Esophagus mucosa (tissue), 1 donor: Measurements from ENCODE around the gene STAT5A. TPM values are rescaled to one million over a fixed set of nuclear protein-coding genes. Genes with fewer than 3 reads are reported as not detected.
"Not testable (repeated sequence)": the region's sequence is repeated elsewhere in the genome, so short reads cannot be mapped to it uniquely, and the experiment has no call there.

Source experiments
- ATAC-seq: fragments of 200-7000 bp; cut with Tn5 transposase; one replicate; pipeline ENCODE4 v1.9.1; 2020
- total RNA-seq: library from RNA; stranded (reverse); gene quantifications from one replicate; pipeline ENCODE4 v1.2.4, GENCODE V29; 2023
- donor health status: DM: yes; HTN: yes; CAD: no.

The STAT5A gene
- 6.9 TPM for total RNA-seq

- ATAC-seq = peak; percentile 87
Observed at GRCh38 chr17:42287977-42288802, at the start of gene STAT5A. Gene STAT5A, plus strand, starts transcription at chr17:42288498. Its CDS starts 914 bp downstream, at chr17:42289412.

DNA sequence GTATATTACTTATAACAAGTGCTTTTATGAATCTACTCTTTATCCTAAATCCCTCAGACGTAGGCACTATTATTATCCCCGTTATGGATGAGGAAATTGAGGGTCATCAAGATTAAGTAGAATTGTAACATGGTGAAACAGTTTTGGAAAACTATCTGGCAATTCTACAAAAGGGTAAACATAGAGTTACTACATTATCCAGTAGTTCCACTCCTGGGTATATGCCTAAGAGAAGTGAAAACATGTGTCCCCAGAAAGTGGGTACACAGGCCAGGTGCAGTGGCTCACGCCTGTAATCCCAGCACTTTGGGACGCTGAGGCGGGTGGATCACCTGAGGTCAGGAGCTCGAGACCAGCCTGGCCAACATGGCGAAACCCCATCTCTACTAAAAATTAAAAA lies 48.7 kb upstream of the STAT5A start:
- not testable (repeated sequence) for ATAC-seq

GRCh38 chr17:42240201-42240600 lies 48.1 kb upstream of the STAT5A start:
- ATAC-seq = no peak

GRCh38 chr17:42240863-42241262 lies 47.4 kb upstream of the STAT5A start:
- ATAC-seq = not testable (repeated sequence)

DNA sequence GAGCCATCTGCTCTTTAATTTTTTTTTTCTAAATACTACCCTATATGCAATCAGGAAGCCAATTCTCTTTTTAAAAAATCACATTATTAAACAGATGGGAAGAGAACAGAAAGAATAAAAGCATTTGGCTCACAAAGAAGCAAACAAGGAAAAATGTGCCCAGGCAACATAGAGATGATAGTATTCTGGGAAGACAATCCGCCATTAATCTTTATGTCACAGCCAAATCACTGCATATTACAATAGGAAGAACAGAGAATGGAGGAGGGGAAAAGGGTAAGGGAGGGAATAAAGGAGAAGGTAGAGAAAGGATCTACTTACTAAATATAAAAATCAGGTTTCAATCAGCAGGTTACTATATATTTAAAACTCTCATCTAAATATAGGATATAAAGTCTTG lies 46.4 kb upstream of the STAT5A start:
- ATAC-seq = no peak

DNA sequence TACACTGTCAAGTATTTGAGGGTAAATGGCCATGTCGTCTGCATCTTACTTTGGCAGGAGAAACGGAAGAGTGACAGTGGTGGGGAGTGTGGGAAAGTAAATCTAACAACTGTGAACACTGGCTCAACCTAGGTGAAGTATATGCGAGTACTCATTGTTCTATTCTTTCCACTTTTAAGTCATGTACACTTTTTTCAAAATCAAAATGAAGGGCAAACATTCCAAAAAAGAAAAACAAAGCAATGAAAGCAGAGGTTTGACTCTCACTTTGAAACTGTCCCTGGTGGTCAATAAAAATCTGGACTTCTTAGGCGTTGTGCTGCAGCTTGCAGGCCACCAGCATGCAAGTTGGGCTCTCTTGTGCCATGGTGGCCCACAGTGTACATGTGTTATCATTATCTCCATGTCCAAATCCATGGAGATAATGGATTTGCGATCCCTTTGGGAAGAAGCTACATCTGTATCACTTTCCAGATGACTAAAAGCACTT lies 44.8 kb upstream of the STAT5A start:
- ATAC-seq = no peak

DNA sequence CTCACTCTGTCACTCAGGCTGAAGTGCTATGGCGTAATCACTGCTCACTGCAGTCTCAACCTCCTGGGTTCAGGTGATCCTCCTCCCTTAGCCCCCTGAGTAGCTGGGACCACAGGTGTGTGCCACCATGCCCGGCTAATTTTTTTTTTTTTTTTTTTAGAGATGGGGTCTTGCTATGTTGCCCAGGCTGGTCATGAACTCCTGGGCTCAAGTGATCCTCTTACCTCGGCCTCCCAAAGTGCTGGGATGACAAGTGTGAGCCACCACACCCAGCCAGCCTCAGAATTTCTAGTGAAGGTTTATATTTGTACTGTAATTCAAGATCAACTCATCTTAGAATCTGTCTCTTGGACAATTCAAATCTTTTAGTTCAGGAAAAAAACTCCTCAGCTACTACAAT lies 44.2 kb upstream of the STAT5A start:
- ATAC-seq = not testable (repeated sequence)

- not testable (repeated sequence) for ATAC-seq
Observed at GRCh38 chr17:42245183-42245582, 43.1 kb upstream of the STAT5A start.

GRCh38 chr17:42246515-42246914 lies 41.8 kb upstream of the STAT5A start:
- ATAC-seq = no peak

GRCh38 chr17:42247734-42248133 lies 40.6 kb upstream of the STAT5A start:
- peak; percentile 27 for ATAC-seq

DNA sequence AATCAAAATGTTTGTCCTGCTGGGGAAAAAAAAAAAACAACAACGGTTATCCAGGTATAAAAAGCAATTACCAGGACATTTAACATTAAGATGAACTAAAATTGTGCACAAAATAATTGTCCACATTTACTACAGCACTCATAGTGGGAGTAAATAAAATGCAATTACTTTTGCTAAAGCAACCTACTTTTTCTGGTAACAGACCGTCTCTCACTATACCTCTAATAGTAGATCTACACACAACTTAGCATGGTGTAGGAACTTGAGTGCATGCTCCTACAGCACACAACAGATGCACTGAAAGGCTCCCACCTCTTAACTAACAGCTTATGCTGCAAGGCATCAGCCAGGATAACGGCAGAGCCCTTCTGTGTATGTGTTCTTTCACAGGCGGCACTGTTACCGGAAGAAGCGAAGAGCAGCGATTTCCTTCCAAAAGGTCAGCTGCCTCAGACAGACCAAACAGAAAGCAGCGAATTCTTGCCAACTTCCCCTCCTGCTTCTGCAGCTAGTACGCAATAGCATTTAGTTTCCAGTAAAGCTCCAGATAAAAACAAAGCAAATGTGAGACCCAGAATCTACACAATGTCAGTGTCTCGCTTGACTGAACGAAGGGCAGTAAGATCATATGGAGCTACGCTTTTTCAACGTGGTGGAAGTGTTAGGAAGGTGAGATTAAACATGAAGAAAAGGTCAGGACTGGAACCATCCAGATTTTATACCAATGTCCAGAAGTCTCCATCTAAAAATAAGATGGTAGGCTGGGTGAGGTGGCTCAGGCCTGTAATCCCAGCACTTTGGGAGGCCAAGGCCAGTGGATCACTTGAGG lies 39.7 kb upstream of the STAT5A start:
- ATAC-seq = peak; percentile 73

GRCh38 chr17:42249681-42250446 lies 38.4 kb upstream of the STAT5A start:
- no peak for ATAC-seq

DNA sequence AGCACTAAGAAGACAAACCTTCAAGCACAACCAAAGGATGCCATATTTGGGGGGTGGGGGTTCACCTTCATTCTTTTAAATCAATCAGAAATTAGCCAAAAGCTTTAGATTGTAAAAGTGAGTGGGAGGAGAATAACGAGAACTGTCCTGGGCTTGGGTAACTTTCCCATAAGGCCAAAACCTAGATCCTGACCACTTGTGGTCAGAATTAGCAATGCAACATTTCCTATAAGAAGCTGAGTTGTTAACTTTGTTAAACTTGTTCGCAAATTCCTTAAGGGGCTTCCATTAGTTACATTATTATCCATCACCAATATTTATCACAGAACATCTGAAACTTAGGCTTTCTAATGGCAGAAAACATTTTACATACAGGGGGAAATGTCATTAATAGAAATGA lies 37.2 kb upstream of the STAT5A start:
- ATAC-seq = no peak

DNA sequence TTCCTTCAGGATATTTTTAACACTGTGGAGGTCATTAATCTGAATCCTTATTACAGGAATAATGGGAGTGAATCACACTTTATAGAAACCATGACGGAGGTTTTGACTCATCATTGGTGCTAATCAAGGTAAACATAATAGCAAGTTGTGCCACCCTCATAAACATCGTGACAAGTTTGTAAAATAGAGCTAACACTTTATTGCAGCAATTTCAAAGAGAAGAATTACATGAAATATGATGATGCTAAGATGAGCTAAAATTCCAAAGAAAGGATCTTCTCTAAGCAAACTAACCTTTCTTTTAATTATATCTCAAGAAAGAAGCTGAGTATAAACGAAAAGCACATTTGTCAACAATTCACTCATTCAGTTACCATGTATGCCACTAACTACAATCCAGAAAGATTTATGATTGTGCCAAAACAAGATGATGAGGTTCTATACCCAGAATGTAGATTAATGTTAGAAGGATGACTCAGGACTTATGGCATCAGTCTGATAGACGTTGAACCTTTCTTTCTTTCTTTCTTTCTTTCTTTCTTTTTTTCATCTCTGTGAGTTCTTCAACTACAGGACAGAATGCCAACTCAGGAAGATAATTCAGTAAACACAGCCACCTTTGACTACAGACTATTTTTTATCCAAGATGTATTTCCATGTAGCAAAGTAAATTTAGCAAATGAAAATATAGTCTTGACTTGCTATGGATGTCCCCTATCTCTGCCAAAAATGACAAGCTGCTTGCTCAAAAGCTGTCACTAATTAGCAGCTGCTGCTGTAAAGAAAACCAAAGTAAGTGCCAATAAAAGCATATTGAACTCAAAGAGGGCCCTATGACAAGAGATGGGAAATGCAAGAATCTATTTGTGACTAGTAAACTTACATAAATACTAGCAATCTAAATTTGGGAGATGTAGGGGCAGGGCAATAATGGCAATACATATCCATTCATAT lies 35.4 kb upstream of the STAT5A start:
- peak; percentile 51 for ATAC-seq

- ATAC-seq = no peak
Observed at GRCh38 chr17:42253578-42253977, 34.7 kb upstream of the STAT5A start.

GRCh38 chr17:42255445-42255844 lies 32.9 kb upstream of the STAT5A start:
- ATAC-seq = no peak

GRCh38 chr17:42260318-42260717 lies 28.0 kb upstream of the STAT5A start:
- ATAC-seq = no peak

DNA sequence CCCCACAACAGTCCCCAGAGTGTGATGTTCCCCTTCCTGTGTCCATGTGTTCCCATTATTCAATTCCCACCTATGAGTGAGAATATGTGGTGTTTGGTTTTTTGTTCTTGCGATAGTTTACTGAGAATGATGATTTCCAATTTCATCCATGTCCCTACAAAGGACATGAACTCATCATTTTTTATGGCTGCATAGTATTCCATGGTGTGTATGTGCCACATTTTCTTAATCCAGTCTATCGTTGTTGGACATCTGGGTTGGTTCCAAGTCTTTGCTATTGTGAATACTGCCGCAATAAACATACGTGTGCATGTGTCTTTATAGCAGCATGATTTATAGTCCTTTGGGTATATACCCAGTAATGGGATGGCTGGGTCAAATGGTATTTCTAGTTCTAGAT lies 23.9 kb upstream of the STAT5A start:
- not testable (repeated sequence) for ATAC-seq

- ATAC-seq = no peak
Observed at GRCh38 chr17:42266462-42266861, 21.8 kb upstream of the STAT5A start.

GRCh38 chr17:42266918-42267766 lies 21.2 kb upstream of the STAT5A start:
- no peak for ATAC-seq

DNA sequence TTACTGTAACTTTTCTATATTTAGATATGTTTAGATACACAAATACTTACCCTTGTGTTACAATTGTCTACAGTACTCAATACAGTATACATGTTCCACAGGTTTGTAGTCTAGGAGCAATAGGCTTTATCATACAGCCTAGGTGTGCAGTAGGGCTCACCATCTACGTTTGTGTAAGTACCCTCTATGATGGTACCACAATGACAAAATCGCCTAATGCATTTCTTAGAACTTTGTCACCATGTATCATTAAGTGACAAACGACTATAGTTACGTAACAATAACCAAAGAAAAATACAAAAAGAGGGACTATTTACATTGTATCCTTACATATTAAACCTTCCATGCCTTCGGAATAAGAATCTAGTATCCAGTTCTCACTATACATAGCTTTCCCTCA lies 20.1 kb upstream of the STAT5A start:
- ATAC-seq = no peak
